ENCODE data around the gene GALNT2.

- TF ChIP-seq RFX5 (IDR thresholded peaks at IDR 0.05; ENCODE audit: low read depth, low read length) = no peak
- TF ChIP-seq CTCF (conservative IDR thresholded peaks at IDR 0.05; ENCODE audit: low read depth, low read length) = no peak
- no peak for TF ChIP-seq POLR2A (IDR thresholded peaks at IDR 0.05; ENCODE audit: low read depth, low read length)
- no peak for TF ChIP-seq CHD1 (IDR thresholded peaks at IDR 0.05; ENCODE audit: low read depth, low read length)
- no peak for TF ChIP-seq SMC3 (IDR thresholded peaks at IDR 0.05; ENCODE audit: low read depth, low read length)
- no peak for TF ChIP-seq RAD21 (IDR thresholded peaks at IDR 0.05; ENCODE audit: low read length)
- TF ChIP-seq FOS (IDR thresholded peaks at IDR 0.05; ENCODE audit: low read depth, low read length) = no peak
- TF ChIP-seq MXI1 (IDR thresholded peaks at IDR 0.05; ENCODE audit: borderline replicate concordance, low read depth, low read length) = no peak
These were observed 161.3 kb downstream of the GALNT2 start for GRCh38 chr1:230228236-230228897.

All from IMR-90 (cell line).